IMR-90 (cell line): Measurements from ENCODE around the gene STXBP2. TPM values are rescaled to one million over a fixed set of nuclear protein-coding genes. Genes with fewer than 3 reads are reported as not detected.

Experiments
- ATAC-seq: fragments of 200-7000 bp; cut with Tn5 transposase; 2 replicates; pipeline ENCODE4 v1.9.1; 2020; ENCODE audit warnings: low read depth, mild to moderate bottlenecking, moderate library complexity
- BruUV-seq: library from RNA; stranded (reverse); fragments of 400-500 nt; replicated peaks from 2 replicates; lab custom pipeline; 2021; lab: Mats Ljungman, UMichigan
- CTCF ChIA-PET: fragments of 300-600 bp; formaldehyde crosslinking; extraction: SDS; loops from one replicate; lab custom pipeline; 2021; ENCODE audit warnings: antibody characterized with exemption; lab: Yijun Ruan, JAX
- POLR2A ChIA-PET: fragments of 300-600 bp; sonication (Branson Sonifier 250); formaldehyde crosslinking; loops from one replicate; lab custom pipeline; 2022; ENCODE audit warnings: antibody characterized with exemption; ENCODE audit not compliant: unreplicated experiment; lab: Charles Lee
- DNase-seq: peaks from one replicate; pipeline ENCODE4 v3.0.0; 2013
- H2AFZ ChIP-seq: replicated peaks from 2 replicates; pipeline ENCODE3; 2013; ENCODE audit warnings: low read length, mild to moderate bottlenecking; ENCODE audit not compliant: poor library complexity
- H2AK5ac ChIP-seq: 2 replicates; pipeline ENCODE4 v1.6.1; 2013; ENCODE audit warnings: low read depth, low read length, inconsistent platforms
- H2AK9ac ChIP-seq: replicated peaks from 2 replicates; pipeline ENCODE3; 2013; ENCODE audit warnings: mild to moderate bottlenecking, low read depth, low read length, moderate library complexity; ENCODE audit not compliant: poor library complexity
- H2BK120ac ChIP-seq: 2 replicates; pipeline ENCODE4 v1.6.1; 2013; ENCODE audit warnings: low read depth, low read length, inconsistent platforms
- H2BK15ac ChIP-seq: 3 replicates; pipeline ENCODE4 v1.6.1; 2013; ENCODE audit warnings: low read depth, low read length, inconsistent platforms
- H2BK20ac ChIP-seq: 2 replicates; pipeline ENCODE4 v1.6.1; 2013; ENCODE audit warnings: low read depth, mild to moderate bottlenecking, inconsistent platforms, low read length, moderate library complexity
- H2BK5ac ChIP-seq: 2 replicates; pipeline ENCODE4 v1.6.1; 2013; ENCODE audit warnings: mild to moderate bottlenecking, low read depth, low read length, inconsistent platforms; ENCODE audit not compliant: poor library complexity, severe bottlenecking
- H3K14ac ChIP-seq: replicated peaks from 2 replicates; pipeline ENCODE4 v1.6.1; 2013; ENCODE audit warnings: low read depth, low read length, inconsistent platforms
- H3K18ac ChIP-seq: 2 replicates; pipeline ENCODE4 v1.6.1; 2013; ENCODE audit warnings: low read depth, low read length, control low read depth
- H3K23ac ChIP-seq: 2 replicates; pipeline ENCODE4 v1.6.1; 2013; ENCODE audit warnings: low read depth, low read length, inconsistent platforms
- H3K27ac ChIP-seq: 2 replicates; pipeline ENCODE4 v1.5.1; 2013; ENCODE audit warnings: mild to moderate bottlenecking, control low read depth, low read length; ENCODE audit not compliant: insufficient read depth
- H3K27me3 ChIP-seq: 2 replicates; pipeline ENCODE4 v1.6.1; 2013; ENCODE audit warnings: low read length; ENCODE audit not compliant: control insufficient read depth, insufficient read depth
- H3K36me3 ChIP-seq: 2 replicates; pipeline ENCODE4 v1.6.1; 2013; ENCODE audit warnings: low read length, mixed read lengths; ENCODE audit not compliant: control insufficient read depth, insufficient read depth
- H3K4ac ChIP-seq: 2 replicates; pipeline ENCODE4 v1.6.1; 2013; ENCODE audit warnings: low read depth, low read length, inconsistent platforms
- H3K4me1 ChIP-seq: 2 replicates; pipeline ENCODE4 v1.6.1; 2013; ENCODE audit warnings: low read length, mixed read lengths; ENCODE audit not compliant: control insufficient read depth, insufficient read depth
- H3K4me2 ChIP-seq: 2 replicates; pipeline ENCODE4 v1.6.1; 2013; ENCODE audit warnings: low read depth, mild to moderate bottlenecking, control low read depth, low read length, moderate library complexity
- H3K4me3 ChIP-seq: 2 replicates; pipeline ENCODE4 v1.5.1; 2013; ENCODE audit warnings: low read depth, mild to moderate bottlenecking, control low read depth, low read length, moderate library complexity; ENCODE audit not compliant: insufficient read depth
- H3K56ac ChIP-seq: 2 replicates; pipeline ENCODE4 v1.6.1; 2013; ENCODE audit warnings: low read length, inconsistent platforms; ENCODE audit not compliant: insufficient read depth; ENCODE audit errors: extremely low read depth
- H3K79me1 ChIP-seq, 2 experiments: 2 replicates each; pipeline ENCODE4 v1.6.1; 2013; ENCODE audit warnings: low read length in 2 of 2, inconsistent platforms in 1 of 2, low read depth in 1 of 2
- H3K9ac ChIP-seq: 2 replicates; pipeline ENCODE4 v1.6.1; 2013; ENCODE audit warnings: low read depth, low read length, control low read depth
- H3K9me1 ChIP-seq: 2 replicates; pipeline ENCODE4 v1.6.1; 2013; ENCODE audit warnings: low read length, inconsistent platforms; ENCODE audit not compliant: insufficient read depth
- H3K9me3 ChIP-seq: 2 replicates; pipeline ENCODE4 v1.6.1; 2013; ENCODE audit warnings: low read length; ENCODE audit not compliant: control insufficient read depth, insufficient read depth
- H4K20me1 ChIP-seq: 2 replicates; pipeline ENCODE4 v1.6.1; 2013; ENCODE audit warnings: low read length, inconsistent platforms; ENCODE audit not compliant: insufficient read depth
- H4K5ac ChIP-seq: 2 replicates; pipeline ENCODE4 v1.6.1; 2013; ENCODE audit warnings: mild to moderate bottlenecking, low read depth, low read length, control low read depth
- H4K8ac ChIP-seq, 2 experiments: 2 replicates each; pipeline ENCODE4 v1.6.1; 2013; ENCODE audit warnings: low read depth in 2 of 2, low read length in 2 of 2, control low read depth in 1 of 2, inconsistent platforms in 1 of 2
- H4K91ac ChIP-seq: 2 replicates; pipeline ENCODE4 v1.6.1; 2013; ENCODE audit warnings: low read depth, low read length, inconsistent platforms; ENCODE audit not compliant: insufficient read depth
- BHLHE40 ChIP-seq: fragments of 150-350 bp; IDR thresholded peaks from 2 replicates; pipeline ENCODE4 v1.6.1; 2016; ENCODE audit warnings: mild to moderate bottlenecking, low read depth, low read length
- CEBPB ChIP-seq: IDR thresholded peaks from 2 replicates; pipeline ENCODE4 v1.6.1; 2012; ENCODE audit warnings: low read depth, low read length, improper control_type of control experiment
- CHD1 ChIP-seq: IDR thresholded peaks from 2 replicates; pipeline ENCODE4 v1.6.1; 2012; ENCODE audit warnings: low read depth, low read length, improper control_type of control experiment
- FOS ChIP-seq: fragments of 150-350 bp; IDR thresholded peaks from 2 replicates; pipeline ENCODE4 v1.6.1; 2016; ENCODE audit warnings: low read depth, low read length
- MAFK ChIP-seq: IDR thresholded peaks from 2 replicates; pipeline ENCODE4 v1.6.1; 2012; ENCODE audit warnings: low read depth, low read length, improper control_type of control experiment
- MAZ ChIP-seq: IDR thresholded peaks from 2 replicates; pipeline ENCODE4 v1.6.1; 2012; ENCODE audit warnings: low read depth, mild to moderate bottlenecking, low read length, improper control_type of control experiment, moderate library complexity, borderline replicate concordance
- MXI1 ChIP-seq: IDR thresholded peaks from 2 replicates; pipeline ENCODE4 v1.6.1; 2012; ENCODE audit warnings: low read depth, mild to moderate bottlenecking, low read length, moderate library complexity, borderline replicate concordance
- NFE2L2 ChIP-seq: fragments of 150-350 bp; IDR thresholded peaks from 2 replicates; pipeline ENCODE4 v1.6.1; 2016; ENCODE audit warnings: low read depth, mild to moderate bottlenecking, low read length
- POLR2A ChIP-seq: IDR thresholded peaks from 2 replicates; pipeline ENCODE4 v1.6.1; 2012; ENCODE audit warnings: mild to moderate bottlenecking, low read depth, low read length
- RAD21 ChIP-seq: IDR thresholded peaks from 2 replicates; pipeline ENCODE4 v1.6.1; 2012; ENCODE audit warnings: low read length, improper control_type of control experiment
- RCOR1 ChIP-seq: IDR thresholded peaks from 2 replicates; pipeline ENCODE4 v1.6.1; 2012; ENCODE audit warnings: mild to moderate bottlenecking, low read length, improper control_type of control experiment; ENCODE audit not compliant: insufficient replicate concordance
- RFX5 ChIP-seq: IDR thresholded peaks from 2 replicates; pipeline ENCODE4 v1.8.0; 2012; ENCODE audit warnings: low read depth, mild to moderate bottlenecking, low read length, moderate library complexity
- SMC3 ChIP-seq: fragments of 150-350 bp; IDR thresholded peaks from 2 replicates; pipeline ENCODE4 v1.6.1; 2016; ENCODE audit warnings: low read depth, mild to moderate bottlenecking, antibody characterized with exemption, low read length, moderate library complexity
- USF2 ChIP-seq: fragments of 150-350 bp; IDR thresholded peaks from 2 replicates; pipeline ENCODE4 v1.6.1; 2017; ENCODE audit warnings: mild to moderate bottlenecking, antibody characterized with exemption, low read length, low read depth
- WGBS, 2 experiments: methylation state at CpG; one replicate each; pipeline versions ENCODE4 v1.1.5 to v1.1.7; 2013; ENCODE audit warnings: missing lambda C conversion rate in 2 of 2; ENCODE audit not compliant: insufficient read length in 1 of 2; ENCODE audit errors: extremely low coverage in 2 of 2; 5-methylcytosine and 5-hydroxymethylcytosine counted together
- dilution Hi-C: fragments of 300-500 bp; cut with HindIII; formaldehyde crosslinking; loops from one replicate; pipeline ENCODE4 v1.14.3; 2018; ENCODE audit warnings: low sequenced_read_pairs; ENCODE audit not compliant: unreplicated experiment
- in situ Hi-C: fragments of 300-500 bp; cut with MboI; formaldehyde crosslinking; loops from 3 replicates; pipeline ENCODE4 v1.14.3; 2019; ENCODE audit warnings: low sequenced_read_pairs, inconsistent platforms, mixed read lengths
- intact Hi-C: fragments of 100-400 bp; cut with micrococcal nuclease; formaldehyde crosslinking; loops from 2 replicates; pipeline ENCODE4 v1.10.0; 2022
- polyA plus RNA-seq, 3 experiments: library from polyadenylated mRNA; depleted of rRNA; stranded (reverse); fragments of >200 nt; gene quantifications; 2 replicates each; pipeline ENCODE4 v1.2.3, GENCODE V29; 2012; ENCODE audit warnings: low replicate concordance in 1 of 3
- total RNA-seq: library from RNA; depleted of rRNA; stranded (reverse); fragments of >200 nt; gene quantifications from 2 replicates; pipeline ENCODE4 v1.2.3, GENCODE V29; 2012
- TF ChIP-seq, protein P1 (sequence below): conservative IDR thresholded peaks from 2 replicates; pipeline ENCODE4 v1.5.1; 2012; ENCODE audit warnings: mild to moderate bottlenecking, low read depth, low read length, improper control_type of control experiment
- TF ChIP-seq, protein P2 (sequence below): fragments of 150-350 bp; IDR thresholded peaks from 2 replicates; pipeline ENCODE4 v1.6.1; 2016; ENCODE audit warnings: low read depth, mild to moderate bottlenecking, low read length, moderate library complexity, borderline replicate concordance

STXBP2 gene
- total and polyA plus RNA-seq, 2 of the 4 experiments (the other 2 are of a cell fraction): 3.9 to 12.6 TPM

DNA sequence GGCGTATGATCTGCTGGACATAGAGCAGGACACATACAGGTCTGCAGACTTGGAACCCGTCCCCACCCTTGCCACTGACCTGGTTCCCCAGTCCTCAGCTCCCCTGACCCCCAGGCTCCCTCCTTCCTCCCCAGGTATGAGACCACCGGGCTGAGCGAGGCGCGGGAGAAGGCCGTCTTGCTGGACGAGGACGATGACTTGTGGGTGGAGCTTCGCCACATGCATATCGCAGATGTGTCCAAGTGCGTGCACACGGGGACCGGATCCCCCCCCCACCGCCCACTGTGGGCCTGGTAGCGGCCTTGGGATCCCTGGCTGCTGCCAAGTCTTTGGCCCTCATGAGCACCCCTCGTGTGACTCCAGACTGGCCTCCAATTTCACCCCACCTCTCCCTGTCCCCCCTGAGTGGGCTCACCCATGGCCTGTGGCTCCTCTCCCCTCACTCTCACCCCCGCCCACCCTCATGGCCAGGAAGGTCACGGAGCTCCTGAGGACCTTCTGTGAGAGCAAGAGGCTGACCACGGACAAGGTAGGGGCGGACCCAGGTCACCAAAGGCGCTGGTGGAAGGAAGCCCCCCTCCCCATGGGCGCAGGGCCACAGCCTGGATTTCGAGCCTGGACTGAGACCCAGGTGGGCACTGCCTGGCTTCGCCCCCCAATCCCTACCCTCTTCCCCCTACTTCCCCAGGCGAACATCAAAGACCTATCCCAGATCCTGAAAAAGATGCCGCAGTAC lies 5.6 kb downstream of the STXBP2 start:
- Histone ChIP-seq H4K20me1 (peaks cover 5% of the 10 kb centered on the region; the same call in 1 of the 2 replicates), H2AFZ (no peak overlapping the region), H3K36me3 (no peaks in the 10 kb centered on the region), H2AK9ac (no peak overlapping the region), H3K18ac (no peak overlapping the region), H3K27ac (no peak overlapping the region), H2BK5ac (no peak overlapping the region), H3K56ac (no peak overlapping the region), H4K8ac (no peak overlapping the region), H3K27me3 (peaks cover 4% of the 10 kb centered on the region; the same call in 1 of the 2 replicates), H3K23ac (no peak overlapping the region), H4K91ac (no peak overlapping the region), H2BK15ac (no peak overlapping the region), H3K79me1 (no peaks in the 10 kb centered on the region), H3K9me3 (no peaks in the 10 kb centered on the region), H2AK5ac (no peak overlapping the region), H2BK120ac (no peak overlapping the region), H2BK20ac (no peak overlapping the region), H3K4ac (no peak overlapping the region), H4K5ac (no peak overlapping the region), H3K9me1 (peaks cover 7% of the 10 kb centered on the region; the same call in 1 of the 2 replicates), H3K4me2 (no peak overlapping the region), H3K9ac (no peak overlapping the region), H3K14ac (no peak overlapping the region), H3K4me1 (no peaks in the 10 kb centered on the region), H3K4me3 (no peak overlapping the region)
- TF ChIP-seq MAZ: no peak
- no peak for TF ChIP-seq FOS
- no peak for TF ChIP-seq POLR2A
- TF ChIP-seq BHLHE40: no peak
- TF ChIP-seq USF2: no peak
- no peak for TF ChIP-seq RCOR1
- TF ChIP-seq CEBPB: no peak
- no peak for TF ChIP-seq CHD1
- TF ChIP-seq, protein P1, sequence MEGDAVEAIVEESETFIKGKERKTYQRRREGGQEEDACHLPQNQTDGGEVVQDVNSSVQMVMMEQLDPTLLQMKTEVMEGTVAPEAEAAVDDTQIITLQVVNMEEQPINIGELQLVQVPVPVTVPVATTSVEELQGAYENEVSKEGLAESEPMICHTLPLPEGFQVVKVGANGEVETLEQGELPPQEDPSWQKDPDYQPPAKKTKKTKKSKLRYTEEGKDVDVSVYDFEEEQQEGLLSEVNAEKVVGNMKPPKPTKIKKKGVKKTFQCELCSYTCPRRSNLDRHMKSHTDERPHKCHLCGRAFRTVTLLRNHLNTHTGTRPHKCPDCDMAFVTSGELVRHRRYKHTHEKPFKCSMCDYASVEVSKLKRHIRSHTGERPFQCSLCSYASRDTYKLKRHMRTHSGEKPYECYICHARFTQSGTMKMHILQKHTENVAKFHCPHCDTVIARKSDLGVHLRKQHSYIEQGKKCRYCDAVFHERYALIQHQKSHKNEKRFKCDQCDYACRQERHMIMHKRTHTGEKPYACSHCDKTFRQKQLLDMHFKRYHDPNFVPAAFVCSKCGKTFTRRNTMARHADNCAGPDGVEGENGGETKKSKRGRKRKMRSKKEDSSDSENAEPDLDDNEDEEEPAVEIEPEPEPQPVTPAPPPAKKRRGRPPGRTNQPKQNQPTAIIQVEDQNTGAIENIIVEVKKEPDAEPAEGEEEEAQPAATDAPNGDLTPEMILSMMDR: no peak
- no peak for TF ChIP-seq NFE2L2
- TF ChIP-seq SMC3: no peak
- no peak for TF ChIP-seq RFX5
- TF ChIP-seq MXI1: no peak
- TF ChIP-seq, protein P2, sequence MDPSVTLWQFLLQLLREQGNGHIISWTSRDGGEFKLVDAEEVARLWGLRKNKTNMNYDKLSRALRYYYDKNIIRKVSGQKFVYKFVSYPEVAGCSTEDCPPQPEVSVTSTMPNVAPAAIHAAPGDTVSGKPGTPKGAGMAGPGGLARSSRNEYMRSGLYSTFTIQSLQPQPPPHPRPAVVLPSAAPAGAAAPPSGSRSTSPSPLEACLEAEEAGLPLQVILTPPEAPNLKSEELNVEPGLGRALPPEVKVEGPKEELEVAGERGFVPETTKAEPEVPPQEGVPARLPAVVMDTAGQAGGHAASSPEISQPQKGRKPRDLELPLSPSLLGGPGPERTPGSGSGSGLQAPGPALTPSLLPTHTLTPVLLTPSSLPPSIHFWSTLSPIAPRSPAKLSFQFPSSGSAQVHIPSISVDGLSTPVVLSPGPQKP: no peak
- no peak for TF ChIP-seq MAFK
- no peak for TF ChIP-seq RAD21
- no TSS peak for BruUV-seq
- DNase-seq (no peak), ATAC-seq (no peak)
- POLR2A ChIA-PET: no interaction called here
- CTCF ChIA-PET: no interaction called here
- in situ Hi-C loops (no loop called here), dilution Hi-C loops (no loop called here), intact Hi-C loops (no loop called here)
- 91% methylated on average over 13 of the region's 27 CpGs; no CpG with 5 or more reads in 1 of the 2 experiments for WGBS, 2 experiments
